HL-60/S4 treated with retinoic acid at 250 ng/mL for 4 days and 3 days (cell line): ENCODE results near the gene LPIN1.
"Not testable (repeated sequence)": the region's sequence is repeated elsewhere in the genome, so short reads cannot be mapped to it uniquely, and the experiment has no call there.

ENCODE experiments used
- in situ Hi-C: fragments of 300-500 bp; cut with MboI; formaldehyde crosslinking; loops from 2 replicates; pipeline ENCODE4 v1.7.0; 2022; ENCODE audit warnings: low sequenced_read_pairs

Gene LPIN1

DNA sequence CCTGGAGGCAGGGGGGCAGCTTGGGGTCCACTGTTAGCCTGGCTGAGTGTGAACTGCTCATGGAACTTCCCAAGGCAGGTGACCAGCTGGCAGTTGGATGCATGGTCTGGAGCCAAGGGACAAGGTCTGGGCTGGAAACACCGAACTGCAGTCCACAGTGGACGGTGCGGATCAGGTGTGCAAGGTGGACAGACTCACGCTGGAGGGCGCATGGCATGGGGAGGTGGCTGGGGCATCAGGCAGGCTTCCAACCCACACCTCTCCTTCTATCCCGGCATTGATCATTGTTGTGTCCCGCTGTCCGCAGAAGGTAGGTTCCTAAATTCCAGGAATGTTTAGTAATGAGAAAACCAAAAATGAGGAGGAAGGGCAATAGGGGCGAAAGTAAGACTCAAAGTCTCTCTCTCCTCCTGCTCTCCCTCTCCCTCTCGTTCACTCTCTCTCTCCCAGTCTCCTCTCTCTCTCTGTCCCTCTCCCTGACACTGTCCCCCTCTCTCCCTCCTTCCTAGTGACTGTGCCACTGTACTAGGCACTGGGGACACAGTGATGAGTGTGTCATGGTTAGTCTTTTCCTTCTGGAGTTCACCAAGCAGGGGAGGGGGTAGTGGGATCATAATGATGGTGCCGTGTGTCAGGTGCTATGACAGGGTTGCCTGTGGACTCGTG, 30.3 kb upstream of the LPIN1 start:
- in situ Hi-C loops = no loop called here

- in situ Hi-C loops = no loop called here
These were observed 29.6 kb upstream of the LPIN1 start for GRCh38 chr2:11716689-11717321.

DNA sequence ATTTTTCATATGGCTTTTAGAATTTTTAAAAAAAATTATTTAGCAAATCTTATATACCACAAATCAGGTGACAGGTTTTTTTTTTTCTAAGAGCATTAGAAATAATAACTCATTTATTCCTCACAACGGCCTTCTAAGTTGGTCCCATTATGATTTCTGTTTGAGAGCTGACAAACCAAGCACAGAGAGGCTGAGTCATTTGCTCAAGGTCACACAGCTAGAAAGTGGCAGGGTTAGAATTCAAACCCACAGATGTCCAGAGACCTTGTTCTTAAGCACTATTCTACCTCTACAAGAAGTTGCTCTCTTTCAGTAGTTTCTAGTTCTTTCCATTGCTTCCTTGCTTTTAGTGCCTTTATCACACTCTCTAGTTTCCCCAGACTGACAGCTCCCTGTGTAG, 28.8 kb upstream of the LPIN1 start:
- in situ Hi-C loops = no loop called here

- in situ Hi-C loops = no loop called here
These were observed 27.8 kb upstream of the LPIN1 start for GRCh38 chr2:11718606-11719005.

DNA sequence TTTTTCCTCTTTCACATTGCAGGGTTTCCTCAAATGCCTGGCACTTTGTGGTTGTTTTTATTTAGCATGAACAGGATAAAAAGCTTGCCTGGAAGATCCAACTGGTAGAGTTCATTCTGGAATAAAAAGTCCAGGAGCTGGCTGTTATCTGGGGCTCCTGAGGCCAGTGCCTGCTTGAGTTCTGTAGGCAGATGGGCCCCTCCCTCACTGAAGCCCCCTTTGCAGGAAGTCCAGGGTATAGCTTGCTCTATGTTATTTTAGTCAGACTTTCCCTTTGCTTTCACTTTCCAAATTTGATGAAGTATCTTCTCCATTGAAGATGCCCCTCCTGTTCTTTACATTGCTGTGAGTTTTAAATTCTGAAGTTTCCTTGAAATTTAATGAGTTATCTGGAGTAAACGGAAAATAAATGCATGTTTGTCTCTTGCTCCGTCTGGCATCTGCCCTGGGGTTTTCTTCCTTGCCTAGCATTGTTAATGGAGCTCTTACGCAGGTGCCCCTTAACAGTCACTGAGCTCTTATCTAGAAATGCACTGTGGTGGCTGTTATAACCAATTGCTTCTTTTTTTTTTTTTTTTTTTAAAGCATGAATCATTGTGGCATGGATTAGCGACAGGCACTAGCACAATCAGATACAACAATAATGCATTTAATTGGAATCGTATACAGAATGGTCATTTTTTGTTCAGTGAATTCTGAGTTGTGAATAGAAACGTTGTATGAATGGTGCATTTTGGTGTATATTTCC, 27.0 kb upstream of the LPIN1 start:
- in situ Hi-C loops = no loop called here

GRCh38 chr2:11720752-11721151, 25.7 kb upstream of the LPIN1 start:
- in situ Hi-C loops = no loop called here

- in situ Hi-C loops = no loop called here
These were observed 24.0 kb upstream of the LPIN1 start for GRCh38 chr2:11722292-11723060.

DNA sequence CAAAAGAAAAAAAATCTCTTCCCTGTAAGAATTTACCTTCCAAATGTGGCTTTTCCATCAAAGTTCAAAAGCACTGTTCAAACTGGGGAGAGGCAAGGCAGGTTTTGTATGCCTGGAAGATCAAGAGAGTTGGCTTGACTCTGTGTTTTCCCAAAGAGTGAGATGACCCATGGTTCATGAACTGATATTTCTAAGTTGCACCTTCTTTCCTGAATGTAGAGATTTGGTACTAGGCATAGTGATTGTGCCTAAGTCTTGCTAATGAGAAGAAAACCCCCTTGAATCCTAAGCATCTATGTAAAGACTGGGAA, 23.4 kb upstream of the LPIN1 start:
- in situ Hi-C loops = no loop called here

- in situ Hi-C loops = no loop called here
These were observed 22.3 kb upstream of the LPIN1 start for GRCh38 chr2:11724151-11724550.

GRCh38 chr2:11726384-11726783, 20.0 kb upstream of the LPIN1 start:
- in situ Hi-C loops = no loop called here

GRCh38 chr2:11729362-11730212, 16.8 kb upstream of the LPIN1 start:
- in situ Hi-C loops = no loop called here

GRCh38 chr2:11731214-11731984, 15.0 kb upstream of the LPIN1 start:
- in situ Hi-C loops = not testable (repeated sequence)

DNA sequence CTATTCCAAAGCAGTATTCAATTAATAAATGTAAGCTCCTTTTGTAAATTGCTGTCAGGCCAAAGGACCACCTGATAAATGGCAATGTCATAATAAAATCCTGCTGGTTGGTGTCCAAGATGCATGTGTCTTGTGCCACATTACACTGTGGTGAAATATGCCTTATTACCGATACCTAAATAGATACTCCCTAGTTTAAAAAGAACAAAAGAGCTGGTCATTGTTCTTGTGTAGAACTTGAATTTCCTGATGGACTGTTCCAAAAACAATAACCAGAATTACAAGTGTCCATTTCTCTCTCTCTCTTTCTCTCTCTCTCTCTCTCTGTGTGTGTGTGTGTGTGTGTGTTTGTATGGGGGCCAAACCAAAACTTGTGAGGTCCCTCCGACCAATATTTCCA, 13.8 kb upstream of the LPIN1 start:
- in situ Hi-C loops = no loop called here

DNA sequence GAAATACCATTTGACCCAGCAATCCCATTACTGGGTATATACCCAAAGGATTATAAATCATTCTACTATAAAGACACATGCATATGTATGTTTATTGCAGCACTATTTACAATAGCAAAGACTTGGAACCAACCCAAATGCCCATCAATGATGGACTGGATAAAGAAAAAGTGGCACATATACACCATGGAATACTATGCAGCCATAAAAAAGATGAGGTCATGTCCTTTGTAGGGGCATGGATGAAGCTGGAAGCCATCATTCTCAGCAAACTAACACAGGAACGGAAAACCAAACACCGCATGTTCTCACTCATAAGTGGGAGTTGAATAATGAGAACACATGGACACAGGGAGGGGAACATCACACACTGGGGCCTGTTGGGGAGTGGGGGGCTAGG, 8.6 kb upstream of the LPIN1 start:
- in situ Hi-C loops = not testable (repeated sequence)

GRCh38 chr2:11738589-11739436, 7.6 kb upstream of the LPIN1 start:
- in situ Hi-C loops = no loop called here

DNA sequence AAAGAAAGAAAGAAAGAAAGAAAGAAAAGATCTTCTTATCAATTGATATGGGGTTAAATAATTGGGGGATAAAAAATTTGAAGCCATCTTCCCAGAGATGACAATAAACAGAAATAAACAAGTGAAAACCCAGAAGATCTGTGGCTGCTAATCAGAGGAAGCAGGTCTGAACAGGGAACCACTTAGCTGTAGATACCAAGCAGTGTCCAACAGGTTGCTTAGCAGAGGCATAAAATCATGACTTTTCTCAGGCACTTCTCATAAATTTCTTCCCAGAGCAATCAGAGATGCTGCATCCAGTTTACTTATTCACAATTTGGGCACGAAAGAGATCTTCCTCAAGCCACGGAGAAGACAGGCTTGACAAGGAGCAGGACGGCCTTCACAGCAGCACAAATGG, 5.7 kb upstream of the LPIN1 start:
- in situ Hi-C loops = no loop called here

GRCh38 chr2:11742317-11742701, 4.1 kb upstream of the LPIN1 start:
- in situ Hi-C loops = no loop called here

- in situ Hi-C loops = no loop called here
These were observed 3.6 kb upstream of the LPIN1 start for GRCh38 chr2:11742702-11743357.

GRCh38 chr2:11743366-11743765, 3.1 kb upstream of the LPIN1 start:
- in situ Hi-C loops = no loop called here
